ENCODE results near the gene MDFI. TPM values are rescaled to one million over a fixed set of nuclear protein-coding genes. Genes with fewer than 3 reads are reported as not detected.

MDFI gene
- total RNA-seq, 1 donor from 2014 or later, result 84.6 TPM

GRCh38 chr6:41593406-41593805 lies 44.9 kb upstream of the MDFI start:
- no peak for TF ChIP-seq CTCF (IDR thresholded peaks at IDR 0.05; ENCODE audit: insufficient read depth, low read length, poor library complexity, severe bottlenecking)
- Histone ChIP-seq H3K4me3 (ENCODE audit: low read depth, low read length) (no peak overlapping the region), H3K36me3 (ENCODE audit: control insufficient read depth, insufficient read depth, low read length) (peaks cover 1% of the 10 kb centered on the region)

GRCh38 chr6:41593839-41594238 lies 44.4 kb upstream of the MDFI start:
- TF ChIP-seq CTCF (IDR thresholded peaks at IDR 0.05; ENCODE audit: insufficient read depth, low read length, poor library complexity, severe bottlenecking), result no peak
- H3K4me3 ChIP-seq (ENCODE audit: low read depth, low read length), result no peak overlapping the region

More at GRCh38 chr6:41593406-41593805, 44.9 kb upstream of the MDFI start:
- DNase-seq (ENCODE audit: low read depth), result no peak
- no peaks in the 10 kb centered on the region for H3K27me3 ChIP-seq (ENCODE audit: control insufficient read depth, insufficient read depth, low read length)

GRCh38 chr6:41594326-41594725 lies 43.9 kb upstream of the MDFI start:
- no peak for TF ChIP-seq CTCF (IDR thresholded peaks at IDR 0.05; ENCODE audit: insufficient read depth, low read length, poor library complexity, severe bottlenecking)
- Histone ChIP-seq H3K36me3 (ENCODE audit: control insufficient read depth, insufficient read depth, low read length) (peaks cover 1% of the 10 kb centered on the region), H3K27me3 (ENCODE audit: control insufficient read depth, insufficient read depth, low read length) (no peaks in the 10 kb centered on the region), H3K4me3 (ENCODE audit: low read depth, low read length) (no peak overlapping the region)
- no peak for DNase-seq (ENCODE audit: low read depth)

More at GRCh38 chr6:41593839-41594238, 44.4 kb upstream of the MDFI start:
- Histone ChIP-seq H3K27me3 (ENCODE audit: control insufficient read depth, insufficient read depth, low read length) (no peaks in the 10 kb centered on the region), H3K36me3 (ENCODE audit: control insufficient read depth, insufficient read depth, low read length) (peaks cover 1% of the 10 kb centered on the region)
- no peak for DNase-seq (ENCODE audit: low read depth)

GRCh38 chr6:41594766-41595165 lies 43.5 kb upstream of the MDFI start:
- no peak overlapping the region for H3K4me3 ChIP-seq (ENCODE audit: low read depth, low read length)
- TF ChIP-seq CTCF (IDR thresholded peaks at IDR 0.05; ENCODE audit: insufficient read depth, low read length, poor library complexity, severe bottlenecking), result no peak
- no peak for DNase-seq (ENCODE audit: low read depth)
- H3K36me3 ChIP-seq (ENCODE audit: control insufficient read depth, insufficient read depth, low read length), result peaks cover 1% of the 10 kb centered on the region
- no peaks in the 10 kb centered on the region for H3K27me3 ChIP-seq (ENCODE audit: control insufficient read depth, insufficient read depth, low read length)

GRCh38 chr6:41595166-41595565 lies 43.1 kb upstream of the MDFI start:
- peaks cover 1% of the 10 kb centered on the region for H3K36me3 ChIP-seq (ENCODE audit: control insufficient read depth, insufficient read depth, low read length)
- DNase-seq (ENCODE audit: low read depth), result no peak
- H3K4me3 ChIP-seq (ENCODE audit: low read depth, low read length), result no peak overlapping the region
- no peaks in the 10 kb centered on the region for H3K27me3 ChIP-seq (ENCODE audit: control insufficient read depth, insufficient read depth, low read length)
- TF ChIP-seq CTCF (IDR thresholded peaks at IDR 0.05; ENCODE audit: insufficient read depth, low read length, poor library complexity, severe bottlenecking), result no peak

- peaks cover 1% of the 10 kb centered on the region for H3K36me3 ChIP-seq (ENCODE audit: control insufficient read depth, insufficient read depth, low read length)
- no peaks in the 10 kb centered on the region for H3K27me3 ChIP-seq (ENCODE audit: control insufficient read depth, insufficient read depth, low read length)
- no peak for TF ChIP-seq CTCF (IDR thresholded peaks at IDR 0.05; ENCODE audit: insufficient read depth, low read length, poor library complexity, severe bottlenecking)
- no peak for DNase-seq (ENCODE audit: low read depth)
- no peak overlapping the region for H3K4me3 ChIP-seq (ENCODE audit: low read depth, low read length)
These were observed 42.1 kb upstream of the MDFI start for GRCh38 chr6:41596096-41596685.

All from kidney epithelial cell (primary cell).